Pulmonary artery endothelial cell (primary cell): ENCODE results near the gene UBE2E1. TPM values are rescaled to one million over a fixed set of nuclear protein-coding genes. Genes with fewer than 3 reads are reported as not detected.

Source experiments
- DNase-seq: peaks from one replicate; pipeline ENCODE4 v3.0.0-alpha.2; 2011; ENCODE audit warnings: low read depth, low spot score
- total RNA-seq: library from RNA; depleted of rRNA; stranded (reverse); fragments of >200 nt; gene quantifications from 2 replicates; pipeline ENCODE4 v1.2.3, GENCODE V29; 2014

UBE2E1 gene
- total RNA-seq, 1 donor from 2014 or later: 123 TPM

- DNase-seq: no peak
Observed at GRCh38 chr3:23820888-23821287, 15.1 kb downstream of the UBE2E1 start.

GRCh38 chr3:23821858-23822257, 16.1 kb downstream of the UBE2E1 start:
- DNase-seq: no peak

GRCh38 chr3:23822559-23822958, 16.8 kb downstream of the UBE2E1 start:
- DNase-seq: no peak

GRCh38 chr3:23823620-23824019, 17.9 kb downstream of the UBE2E1 start:
- no peak for DNase-seq

GRCh38 chr3:23824699-23825444, 19.1 kb downstream of the UBE2E1 start:
- no peak for DNase-seq

GRCh38 chr3:23825802-23826201, 20.0 kb downstream of the UBE2E1 start:
- DNase-seq: no peak

- DNase-seq: no peak
Observed at GRCh38 chr3:23826382-23827064, 20.8 kb downstream of the UBE2E1 start.

GRCh38 chr3:23829242-23829934, 23.6 kb downstream of the UBE2E1 start:
- DNase-seq: no peak

- no peak for DNase-seq
Observed at GRCh38 chr3:23830869-23831484, 25.2 kb downstream of the UBE2E1 start.

- DNase-seq: no peak
Observed at GRCh38 chr3:23831517-23832394, 26.0 kb downstream of the UBE2E1 start.

- DNase-seq: no peak
Observed at GRCh38 chr3:23832523-23832922, 26.8 kb downstream of the UBE2E1 start.

GRCh38 chr3:23834082-23834870, 28.5 kb downstream of the UBE2E1 start:
- no peak for DNase-seq

- DNase-seq: no peak
Observed at GRCh38 chr3:23835087-23835486, 29.3 kb downstream of the UBE2E1 start.

GRCh38 chr3:23835802-23836201, 30.0 kb downstream of the UBE2E1 start:
- DNase-seq: no peak

- no peak for DNase-seq
Observed at GRCh38 chr3:23836536-23837230, 30.9 kb downstream of the UBE2E1 start.

- DNase-seq: no peak
Observed at GRCh38 chr3:23837286-23837685, 31.5 kb downstream of the UBE2E1 start.

GRCh38 chr3:23837691-23838090, 31.9 kb downstream of the UBE2E1 start:
- DNase-seq: no peak

GRCh38 chr3:23840521-23840920, 34.8 kb downstream of the UBE2E1 start:
- DNase-seq: no peak

- no peak for DNase-seq
Observed at GRCh38 chr3:23843869-23844268, 38.1 kb downstream of the UBE2E1 start.
